HG02642 (cell line): ENCODE measurements around the gene GAD1.

Experiments used
- ATAC-seq: cut with Tn5 transposase; IDR thresholded peaks from one replicate; pipeline ENCODE4 v1.9.1; 2021; ENCODE audit warnings: mild to moderate bottlenecking; ENCODE audit not compliant: unreplicated experiment, poor library complexity

GAD1 gene

GRCh38 chr2:170817093-170818035 lies 677 bp downstream of the GAD1 start:
- no peak for ATAC-seq

GRCh38 chr2:170818036-170818751 lies 1.5 kb downstream of the GAD1 start:
- no peak for ATAC-seq

- ATAC-seq, result no peak
Measured at GRCh38 chr2:170818752-170819470, 2.2 kb downstream of the GAD1 start.

GRCh38 chr2:170819680-170820664 lies 3.3 kb downstream of the GAD1 start:
- ATAC-seq, result no peak

GRCh38 chr2:170820757-170821530 lies 4.3 kb downstream of the GAD1 start:
- ATAC-seq, result no peak

GRCh38 chr2:170821531-170822289 lies 5.0 kb downstream of the GAD1 start:
- no peak for ATAC-seq

- ATAC-seq, result no peak
Measured at GRCh38 chr2:170822290-170823087, 5.8 kb downstream of the GAD1 start.

GRCh38 chr2:170823088-170823897 lies 6.6 kb downstream of the GAD1 start:
- ATAC-seq, result no peak

- no peak for ATAC-seq
Measured at GRCh38 chr2:170823898-170824215, 7.2 kb downstream of the GAD1 start.

- ATAC-seq, result no peak
Measured at GRCh38 chr2:170824526-170825015, 7.9 kb downstream of the GAD1 start.

- ATAC-seq, result no peak
Measured at GRCh38 chr2:170827841-170828532, 11.3 kb downstream of the GAD1 start.

- ATAC-seq, result no peak
Measured at GRCh38 chr2:170828533-170828916, 11.8 kb downstream of the GAD1 start.

GRCh38 chr2:170829036-170829435 lies 12.3 kb downstream of the GAD1 start:
- ATAC-seq, result no peak

GRCh38 chr2:170830166-170830565 lies 13.5 kb downstream of the GAD1 start:
- ATAC-seq, result no peak

- ATAC-seq, result no peak
Measured at GRCh38 chr2:170831115-170831514, 14.4 kb downstream of the GAD1 start.

GRCh38 chr2:170836027-170836426 lies 19.3 kb downstream of the GAD1 start:
- no peak for ATAC-seq
